LNCaP clone FGC (cell line): ENCODE measurements around the gene TSPYL2.
A peak's percentile ranks its signal among the peaks of the same experiment; 100 is the strongest.

Source experiments
- DNase-seq: peaks from one replicate; pipeline ENCODE4 v3.0.0-alpha.2; 2011; ENCODE audit warnings: low read depth
- H3K4me3 ChIP-seq: 2 replicates; pipeline ENCODE4 v1.5.1; 2011; ENCODE audit warnings: mild to moderate bottlenecking, low read depth, low read length, control low read depth
- CTCF ChIP-seq: IDR thresholded peaks from 2 replicates; pipeline ENCODE4 v1.5.1; 2012; ENCODE audit warnings: mild to moderate bottlenecking; ENCODE audit not compliant: control insufficient read depth, insufficient read depth; ENCODE audit errors: extremely low read depth

The TSPYL2 gene

GRCh38 chrX:53049127-53049517 lies 33.0 kb upstream of the TSPYL2 start:
- no peak for DNase-seq
- H3K4me3 ChIP-seq: no peak overlapping the region

GRCh38 chrX:53050841-53051240 lies 31.3 kb upstream of the TSPYL2 start:
- DNase-seq: no peak
- H3K4me3 ChIP-seq: no peak overlapping the region
- no peak for TF ChIP-seq CTCF

More at GRCh38 chrX:53049127-53049517, 33.0 kb upstream of the TSPYL2 start:
- no peak for TF ChIP-seq CTCF

- no peak for DNase-seq
- no peak overlapping the region for H3K4me3 ChIP-seq
- TF ChIP-seq CTCF: no peak
These were observed 26.8 kb upstream of the TSPYL2 start for GRCh38 chrX:53055244-53055849.

- TF ChIP-seq CTCF: no peak
- no peak for DNase-seq
- H3K4me3 ChIP-seq: no peak overlapping the region
These were observed 25.9 kb upstream of the TSPYL2 start for GRCh38 chrX:53056292-53056691.

GRCh38 chrX:53065104-53065503 lies 17.1 kb upstream of the TSPYL2 start:
- no peak for DNase-seq
- TF ChIP-seq CTCF: no peak

GRCh38 chrX:53071064-53071463 lies 11.1 kb upstream of the TSPYL2 start:
- H3K4me3 ChIP-seq: peak overlapping the region; percentile 52; the same call in 1 of the 2 replicates
- no peak for TF ChIP-seq CTCF
- DNase-seq: no peak

More at GRCh38 chrX:53065104-53065503, 17.1 kb upstream of the TSPYL2 start:
- no peak overlapping the region for H3K4me3 ChIP-seq

GRCh38 chrX:53071604-53072417 lies 10.4 kb upstream of the TSPYL2 start:
- H3K4me3 ChIP-seq: peak overlapping the region; percentile 52
- peak; percentile 59 for TF ChIP-seq CTCF
- peak; percentile 63 for DNase-seq
